GM19397 (cell line): Measurements from ENCODE around the gene STIP1.

ENCODE experiments used
- ATAC-seq: cut with Tn5 transposase; IDR thresholded peaks from one replicate; pipeline ENCODE4 v1.9.1; 2021; ENCODE audit warnings: mild to moderate bottlenecking, moderate library complexity; ENCODE audit not compliant: unreplicated experiment

STIP1 gene

DNA sequence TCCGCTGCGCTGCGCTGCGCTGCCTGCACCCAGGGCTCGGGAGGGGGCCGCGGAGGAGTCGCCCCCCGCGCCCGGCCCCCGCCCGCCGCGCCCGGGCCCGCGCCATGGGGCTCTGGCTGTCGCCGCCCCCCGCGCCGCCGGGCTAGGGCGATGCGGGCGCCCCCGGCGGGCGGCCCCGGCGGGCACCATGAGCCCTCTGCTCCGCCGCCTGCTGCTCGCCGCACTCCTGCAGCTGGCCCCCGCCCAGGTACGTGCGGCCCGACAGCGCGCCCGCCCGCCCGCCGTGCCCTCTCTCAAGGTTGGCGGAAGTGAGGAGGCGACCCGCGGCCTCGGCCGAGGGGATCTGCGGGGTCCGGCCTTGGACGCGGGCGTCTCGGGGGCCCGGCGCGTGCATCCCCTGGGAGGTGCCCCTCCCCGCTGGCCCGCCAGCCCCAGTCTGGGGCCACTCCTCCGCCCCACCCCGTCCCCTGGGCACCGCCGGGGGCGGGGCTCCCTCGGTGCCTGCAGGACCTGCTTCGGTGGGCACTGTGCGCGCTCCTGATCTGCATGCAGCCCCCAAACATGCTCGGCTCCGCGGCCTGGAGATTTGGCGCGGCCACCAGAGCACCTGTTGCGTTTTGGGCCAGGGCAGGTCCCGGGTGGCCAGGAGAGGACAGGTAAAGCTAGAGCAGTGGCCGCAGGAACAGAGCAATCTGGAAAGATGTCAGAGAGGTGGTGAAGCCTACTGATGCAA lies 48.8 kb downstream of the STIP1 start:
- peak; percentile 30 for ATAC-seq

DNA sequence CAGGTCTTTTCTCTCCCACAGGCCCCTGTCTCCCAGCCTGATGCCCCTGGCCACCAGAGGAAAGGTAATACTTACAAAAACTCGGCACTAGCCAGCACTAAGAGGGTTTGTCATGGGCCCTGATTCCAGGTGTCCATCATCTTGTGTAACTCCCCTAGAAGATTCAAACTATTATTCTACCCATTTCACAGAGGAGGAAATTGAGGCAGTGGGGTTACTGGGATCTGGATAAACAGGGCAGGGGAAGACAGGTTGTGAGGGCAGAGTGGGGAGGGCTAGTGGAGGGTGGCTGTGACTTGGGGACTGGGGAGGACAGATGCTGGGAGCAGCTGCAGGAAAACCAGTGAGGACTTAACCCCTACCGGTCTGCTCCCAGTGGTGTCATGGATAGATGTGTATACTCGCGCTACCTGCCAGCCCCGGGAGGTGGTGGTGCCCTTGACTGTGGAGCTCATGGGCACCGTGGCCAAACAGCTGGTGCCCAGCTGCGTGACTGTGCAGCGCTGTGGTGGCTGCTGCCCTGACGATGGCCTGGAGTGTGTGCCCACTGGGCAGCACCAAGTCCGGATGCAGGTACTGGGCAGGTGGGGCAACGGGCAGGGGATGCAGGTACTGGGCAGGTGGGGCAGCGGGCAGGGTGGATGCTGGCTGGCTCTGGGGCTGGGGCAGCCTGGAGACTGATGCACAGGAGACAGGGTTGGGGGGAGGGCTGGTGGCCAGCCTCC lies 49.6 kb downstream of the STIP1 start:
- no peak for ATAC-seq

- no peak for ATAC-seq
Measured at GRCh38 chr11:64237484-64237951, 51.5 kb downstream of the STIP1 start.

- no peak for ATAC-seq
Measured at GRCh38 chr11:64238076-64238475, 52.1 kb downstream of the STIP1 start.

DNA sequence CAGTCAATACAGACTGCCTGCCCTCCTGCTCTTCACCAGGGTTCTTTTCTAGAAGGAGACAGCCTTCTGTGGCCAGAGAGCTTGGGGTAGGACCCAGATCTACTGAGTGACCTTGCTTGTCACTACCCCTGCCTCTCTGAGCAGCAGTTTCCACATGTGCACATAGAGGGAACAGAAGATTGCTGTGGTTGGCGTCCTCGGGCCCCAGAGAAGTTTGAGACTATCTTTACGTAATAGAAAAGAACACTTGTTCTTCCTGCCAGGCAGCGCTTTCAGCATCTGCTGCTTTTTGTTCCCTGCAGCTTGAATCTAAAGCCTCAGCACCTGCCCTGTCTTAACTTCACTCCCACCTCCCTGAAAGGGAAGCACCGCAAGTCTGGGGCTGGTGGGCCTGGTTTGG lies 53.0 kb downstream of the STIP1 start:
- ATAC-seq: no peak

DNA sequence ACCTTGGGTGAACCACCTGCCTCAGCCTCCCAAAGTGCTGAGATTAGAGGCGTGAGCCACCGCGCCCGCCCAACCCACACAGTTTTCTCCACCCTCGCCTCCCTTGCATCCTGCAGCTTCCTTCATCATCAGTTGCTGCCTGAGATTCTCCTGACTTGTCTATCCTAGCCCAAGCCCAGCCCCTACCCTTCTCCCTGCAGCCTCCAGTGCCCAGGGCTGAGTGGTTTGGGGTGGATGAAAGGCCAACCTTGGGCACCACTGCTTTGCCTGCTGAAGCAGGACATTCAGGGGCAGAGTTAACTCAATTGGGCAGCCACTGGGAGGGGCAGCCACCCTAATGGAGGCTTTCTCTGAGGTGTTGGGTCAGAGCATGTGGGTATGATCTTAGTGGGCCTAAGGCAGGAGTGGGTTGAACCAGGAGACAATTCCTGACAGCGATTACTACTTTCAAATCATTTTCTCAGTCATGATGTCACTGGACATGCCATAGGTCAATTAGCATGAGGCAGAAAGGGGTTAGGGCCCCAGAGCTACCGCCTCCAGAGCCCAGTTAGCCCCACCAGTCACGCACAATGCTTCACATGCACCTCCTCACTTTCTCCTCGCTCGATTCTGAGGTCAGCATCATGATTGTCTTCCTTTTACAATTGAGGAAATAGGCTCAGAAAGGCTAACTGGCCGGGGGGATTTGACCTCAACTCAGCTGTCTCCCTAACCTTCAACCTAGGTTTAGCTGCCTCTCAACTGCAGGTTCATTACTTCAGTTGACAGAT lies 53.9 kb downstream of the STIP1 start:
- ATAC-seq: peak; percentile 1

GRCh38 chr11:64240435-64241240 lies 54.7 kb downstream of the STIP1 start, which contains the start of gene FKBP2:
Gene FKBP2, plus strand, starts transcription at chr11:64241095. Its CDS starts 1,293 bp downstream, at chr11:64242388.
- ATAC-seq: peak; percentile 56

DNA sequence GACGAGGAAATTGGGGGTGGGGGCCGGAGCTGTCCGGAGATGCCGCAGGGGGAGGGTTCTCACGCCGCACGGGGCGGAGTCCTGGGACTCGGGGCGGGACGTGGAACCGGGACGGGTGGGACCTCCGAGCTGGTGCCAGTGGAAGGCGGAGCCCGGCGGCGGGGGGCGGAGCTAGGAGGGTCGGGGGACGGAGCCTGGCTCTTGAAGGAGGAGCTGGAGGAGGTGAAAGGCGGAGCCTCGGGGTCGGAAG lies 55.2 kb downstream of the STIP1 start:
- peak; percentile 64 for ATAC-seq

GRCh38 chr11:64241491-64242374 lies 55.8 kb downstream of the STIP1 start:
- peak; percentile 4 for ATAC-seq

DNA sequence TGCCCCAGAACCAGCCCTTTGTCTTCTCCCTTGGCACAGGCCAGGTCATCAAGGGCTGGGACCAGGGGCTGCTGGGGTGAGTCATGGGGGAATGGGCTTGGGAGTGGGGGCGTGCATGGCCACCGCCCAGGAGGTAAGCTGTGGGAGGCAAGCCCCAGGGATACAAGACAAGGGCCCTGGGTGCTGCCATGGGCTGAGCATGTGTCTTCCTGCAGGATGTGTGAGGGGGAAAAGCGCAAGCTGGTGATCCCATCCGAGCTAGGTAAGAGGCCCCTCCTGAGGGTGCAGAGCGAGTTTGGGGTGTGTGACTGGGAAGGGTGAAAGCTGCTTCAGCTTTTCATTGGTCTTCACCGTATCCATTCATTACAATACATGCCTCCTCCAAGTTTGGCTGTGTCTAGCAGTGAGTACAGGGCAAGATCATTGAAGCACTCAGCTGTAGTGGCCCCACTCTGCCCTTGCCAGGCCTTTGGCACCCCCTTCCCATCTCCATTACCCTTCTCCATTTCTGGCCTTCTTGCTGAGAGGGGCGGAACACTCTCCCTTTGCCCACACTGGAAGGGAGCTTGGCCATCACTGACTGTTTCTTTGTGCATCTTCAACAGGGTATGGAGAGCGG lies 57.4 kb downstream of the STIP1 start:
- ATAC-seq: no peak

DNA sequence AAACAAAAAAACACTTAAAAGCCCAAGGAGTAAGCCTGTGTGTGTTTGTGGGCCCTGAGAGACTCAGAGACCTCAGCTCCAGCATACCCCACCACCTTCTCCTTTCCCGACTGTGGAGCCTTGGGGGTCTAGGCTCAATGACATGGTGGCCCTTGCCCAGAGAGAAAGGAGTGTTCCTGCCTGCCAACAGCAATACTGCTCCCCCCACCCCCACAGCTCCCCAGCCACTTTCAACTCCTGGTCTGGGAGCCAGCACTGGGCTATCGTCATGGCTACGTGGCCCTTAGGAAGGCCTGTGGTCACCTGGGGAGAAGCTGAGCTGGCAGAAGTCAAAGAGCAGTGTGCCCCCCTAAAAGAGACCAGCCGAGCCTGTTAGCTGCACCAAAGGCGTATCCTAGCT lies 58.1 kb downstream of the STIP1 start:
- ATAC-seq: no peak

DNA sequence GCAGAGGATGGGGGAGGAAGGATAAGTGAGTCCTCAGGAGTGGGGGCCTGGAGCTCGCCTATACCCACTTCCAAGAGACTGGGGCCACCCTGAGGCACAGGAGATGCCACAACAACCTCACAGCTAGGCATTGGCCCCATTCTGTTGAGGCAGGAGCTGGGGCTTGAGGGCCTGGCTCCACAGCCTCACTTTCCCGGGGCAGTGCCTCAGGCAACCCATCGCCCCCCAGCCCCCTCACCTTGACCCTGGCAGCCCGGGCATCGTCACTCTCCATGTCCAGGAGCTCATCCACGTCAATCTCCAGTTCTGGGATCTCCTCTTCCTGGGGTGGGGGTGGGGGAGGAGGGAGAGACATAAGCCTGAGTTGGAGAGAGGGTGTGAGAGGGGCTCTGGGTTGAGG lies 59.0 kb downstream of the STIP1 start:
- ATAC-seq: no peak

DNA sequence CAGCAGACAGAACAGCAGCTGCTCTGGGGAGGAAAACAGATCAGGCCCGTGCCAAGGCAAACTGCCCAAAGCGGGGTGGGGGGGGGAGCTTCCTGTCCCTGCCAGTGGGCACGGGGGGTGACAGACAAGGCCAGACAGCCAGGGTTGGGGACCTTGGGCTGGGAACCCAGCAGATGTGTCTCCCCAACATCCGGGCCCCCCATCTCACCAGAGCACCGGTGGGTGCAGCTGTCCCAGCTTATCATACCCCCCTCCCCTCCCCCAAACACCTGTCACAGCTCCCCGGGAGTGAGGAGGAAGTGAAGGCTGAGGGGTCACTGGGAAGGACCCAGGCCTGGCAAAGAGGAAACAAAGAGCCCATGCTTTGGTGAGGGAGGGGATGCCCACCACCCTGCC lies 59.4 kb downstream of the STIP1 start:
- no peak for ATAC-seq

DNA sequence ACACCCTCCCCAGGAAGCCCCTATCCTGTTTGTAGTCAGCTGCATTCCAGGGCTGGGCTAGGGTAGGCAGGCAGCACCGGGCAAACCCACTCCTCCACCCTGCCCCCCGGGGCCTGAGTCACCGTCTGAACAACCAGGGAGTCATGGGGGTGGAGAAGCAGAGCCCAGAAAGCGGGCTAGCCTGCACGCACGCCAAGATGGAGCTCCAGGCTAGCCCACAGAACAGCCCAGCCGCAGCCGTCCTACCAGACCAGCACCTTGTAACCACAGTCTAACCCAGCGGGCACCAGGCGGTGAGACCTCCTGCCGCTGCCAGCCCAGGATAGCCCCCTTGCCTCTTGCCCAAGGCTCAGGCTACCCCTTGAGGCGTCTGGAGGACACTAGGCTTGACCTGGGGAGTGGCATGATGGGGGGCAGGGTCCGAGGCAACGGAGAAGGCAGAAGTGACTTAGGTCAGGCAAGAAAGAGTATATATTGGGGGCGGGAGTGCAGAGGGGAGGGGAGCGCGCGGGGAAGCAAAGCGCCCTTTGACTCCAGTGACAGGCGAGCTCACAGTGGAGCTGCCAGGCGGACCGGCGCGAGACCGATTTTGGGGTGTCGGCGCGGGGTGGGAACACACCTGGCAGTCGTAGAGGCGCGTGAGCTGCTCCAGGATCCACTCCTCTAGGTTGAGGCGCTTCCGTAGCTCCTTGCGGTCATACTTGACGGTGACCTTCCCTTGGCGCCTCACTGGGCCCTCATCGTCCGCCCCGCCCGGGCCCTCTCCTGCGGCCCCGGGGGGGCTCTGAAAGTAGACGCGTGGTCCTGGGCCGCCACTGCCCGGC lies 60.0 kb downstream of the STIP1 start:
- no peak for ATAC-seq

DNA sequence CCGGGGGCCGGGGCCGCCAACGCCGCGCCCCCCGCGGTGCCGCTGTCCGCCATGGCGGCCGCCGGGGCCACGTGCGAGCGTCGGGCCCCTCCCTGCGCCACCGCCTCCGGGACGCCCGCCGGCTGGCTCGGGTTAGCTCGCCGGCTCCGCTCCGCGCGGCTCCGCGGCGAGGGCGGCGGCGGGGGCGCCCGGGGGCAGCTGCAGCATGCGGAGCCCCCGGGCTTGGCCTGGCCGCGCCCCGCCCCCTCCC lies 60.6 kb downstream of the STIP1 start:
- ATAC-seq: peak; percentile 18

- peak; percentile 35 for ATAC-seq
Measured at GRCh38 chr11:64246871-64247728, 61.1 kb downstream of the STIP1 start, which contains the start of gene PPP1R14B. Gene PPP1R14B, minus strand, starts transcription at chr11:64246943. Its CDS starts 270 bp downstream, at chr11:64246673.

DNA sequence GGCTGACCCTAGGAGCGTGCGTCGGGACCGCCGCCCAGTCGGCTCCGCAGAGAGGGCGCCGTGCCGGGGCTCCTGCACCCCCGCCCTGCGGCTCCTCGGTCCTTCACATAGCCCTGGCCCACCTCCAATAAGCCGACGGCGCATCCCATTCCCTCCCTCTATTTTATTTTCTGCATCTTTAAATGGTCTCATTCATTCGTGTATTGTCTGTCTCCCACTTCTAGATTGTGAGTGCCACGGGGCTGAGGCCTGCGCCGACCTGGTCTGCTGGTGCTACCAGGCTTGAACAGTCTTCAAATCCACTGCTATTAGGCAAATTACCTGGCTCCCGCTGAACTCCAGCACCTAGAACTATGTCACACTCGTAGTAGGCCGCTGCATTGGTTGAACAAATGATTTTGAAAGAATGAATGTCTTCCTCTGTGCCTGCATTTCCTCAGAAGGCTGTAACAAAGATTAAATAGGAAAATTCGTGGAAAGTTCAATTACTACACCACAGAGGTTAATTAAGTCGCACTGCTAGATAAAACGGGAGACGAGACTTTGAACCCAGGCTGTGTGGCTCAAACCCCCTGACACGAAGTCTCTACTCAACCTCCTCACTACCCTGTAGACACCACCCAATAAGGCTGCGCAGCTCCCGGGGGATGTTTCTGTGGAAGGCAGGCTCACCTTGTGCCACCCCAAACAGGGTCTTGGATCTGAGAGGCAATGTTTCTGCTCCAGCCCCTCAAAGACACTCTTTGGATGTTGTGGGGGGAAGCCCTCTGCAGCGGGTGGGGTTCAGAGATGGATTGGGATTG lies 62.0 kb downstream of the STIP1 start:
- no peak for ATAC-seq
